ENCODE data around the gene LCOR. TPM values are rescaled to one million over a fixed set of nuclear protein-coding genes. Genes with fewer than 3 reads are reported as not detected.

Gene LCOR
- total and polyA plus RNA-seq, 2 experiments from 2014 or later = 26.1 to 48.7 TPM

GRCh38 chr10:96891840-96892239 is 59.7 kb downstream of the LCOR start:
- no peak for TF ChIP-seq EZH2 (IDR thresholded peaks at IDR 0.05; ENCODE audit: borderline replicate concordance)
- no peak for TF ChIP-seq CTCF (IDR thresholded peaks at IDR 0.05; ENCODE audit: poor library complexity)
- TF ChIP-seq EZH2phosphoT487 (IDR thresholded peaks at IDR 0.05; ENCODE audit: low read depth, severe bottlenecking, unreplicated experiment) = no peak
- Histone ChIP-seq H3K79me2 (peaks cover 95% of the 10 kb centered on the region), H3K4me3 (no peak overlapping the region), H2AFZ (no peak overlapping the region), H3K27me3 (no peaks in the 10 kb centered on the region), H3K4me1 (ENCODE audit: insufficient read depth) (peaks cover 9% of the 10 kb centered on the region), H3K36me3 (replicated peaks; ENCODE audit: insufficient read depth, low read depth) (no peaks in the 10 kb centered on the region), H3K4me2 (no peak overlapping the region), H3K27ac (no peak overlapping the region), H3K9me2 (replicated peaks; ENCODE audit: insufficient read depth) (no peaks in the 10 kb centered on the region), H3K9me3 (ENCODE audit: low read depth) (peaks cover 8% of the 10 kb centered on the region), H4K20me1 (ENCODE audit: insufficient read depth, poor library complexity, severe bottlenecking) (peaks cover 24% of the 10 kb centered on the region)
- 97% methylated on average over 4 of the region's 4 CpGs for WGBS (ENCODE audit: low lambda C conversion rate, missing lambda C conversion rate)
- DNase-seq (ENCODE audit: low spot score) = no peak

DNA sequence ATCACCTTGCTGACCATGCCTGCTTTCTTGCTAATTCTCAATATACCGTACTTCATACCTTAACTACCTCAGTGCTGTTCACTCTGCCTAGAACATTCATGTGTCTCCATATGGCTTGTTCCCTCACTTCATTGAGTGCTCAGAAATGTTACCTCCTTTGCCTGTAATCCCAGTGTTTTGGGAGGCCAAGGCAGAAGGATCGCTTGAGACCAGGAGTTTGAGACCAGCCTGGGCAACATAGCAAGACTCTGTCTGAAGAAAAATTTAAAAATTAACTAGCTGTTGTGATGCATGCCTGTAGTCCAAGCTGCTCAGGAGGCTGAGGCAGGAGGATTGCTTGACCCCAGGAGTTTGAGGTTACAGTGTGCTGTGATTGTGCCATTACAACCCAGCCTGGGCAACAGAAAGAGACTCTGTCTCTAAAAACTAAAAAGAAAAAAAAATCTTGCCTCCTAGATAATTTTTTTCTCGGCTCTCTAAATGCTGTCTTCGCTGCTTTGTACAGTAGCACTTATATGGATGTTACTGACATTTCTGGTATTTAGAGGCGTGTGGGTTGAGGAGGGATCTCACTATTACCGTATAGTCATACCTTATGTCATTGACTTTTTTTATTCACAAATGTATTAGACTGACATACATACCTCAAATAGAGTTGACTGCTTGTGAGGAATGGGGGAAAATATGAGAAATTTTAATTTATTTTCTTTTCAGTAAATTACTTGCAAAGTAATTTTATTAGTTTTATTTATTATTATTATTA is 63.7 kb downstream of the LCOR start:
- Histone ChIP-seq H3K36me3 (replicated peaks; ENCODE audit: insufficient read depth, low read depth) (no peaks in the 10 kb centered on the region), H3K27ac (no peak overlapping the region), H3K4me1 (ENCODE audit: insufficient read depth) (no peaks in the 10 kb centered on the region), H3K9me2 (replicated peaks; ENCODE audit: insufficient read depth) (no peaks in the 10 kb centered on the region), H3K27me3 (no peaks in the 10 kb centered on the region), H3K9me3 (ENCODE audit: low read depth) (peaks cover 8% of the 10 kb centered on the region), H3K79me2 (peaks cover 100% of the 10 kb centered on the region), H3K4me2 (no peak overlapping the region), H3K4me3 (no peak overlapping the region), H2AFZ (no peak overlapping the region), H4K20me1 (ENCODE audit: insufficient read depth, poor library complexity, severe bottlenecking) (peaks cover 47% of the 10 kb centered on the region)
- TF ChIP-seq EZH2 (IDR thresholded peaks at IDR 0.05; ENCODE audit: borderline replicate concordance) = no peak
- no peak for TF ChIP-seq CTCF (IDR thresholded peaks at IDR 0.05; ENCODE audit: poor library complexity)
- no peak for TF ChIP-seq EZH2phosphoT487 (IDR thresholded peaks at IDR 0.05; ENCODE audit: low read depth, severe bottlenecking, unreplicated experiment)
- WGBS (ENCODE audit: low lambda C conversion rate, missing lambda C conversion rate) = 96% methylated on average over 6 of the region's 6 CpGs
- no peak for DNase-seq (ENCODE audit: low spot score)

- Histone ChIP-seq H3K27me3 (no peaks in the 10 kb centered on the region), H3K36me3 (replicated peaks; ENCODE audit: insufficient read depth, low read depth) (no peaks in the 10 kb centered on the region), H2AFZ (no peak overlapping the region), H3K4me3 (no peak overlapping the region), H3K9me2 (replicated peaks; ENCODE audit: insufficient read depth) (no peaks in the 10 kb centered on the region), H3K79me2 (peaks cover 100% of the 10 kb centered on the region), H3K9me3 (ENCODE audit: low read depth) (peaks cover 5% of the 10 kb centered on the region), H4K20me1 (ENCODE audit: insufficient read depth, poor library complexity, severe bottlenecking) (peaks cover 53% of the 10 kb centered on the region), H3K4me1 (ENCODE audit: insufficient read depth) (no peaks in the 10 kb centered on the region), H3K4me2 (no peak overlapping the region), H3K27ac (no peak overlapping the region)
- TF ChIP-seq CTCF (IDR thresholded peaks at IDR 0.05; ENCODE audit: poor library complexity) (no peak), EZH2phosphoT487 (IDR thresholded peaks at IDR 0.05; ENCODE audit: low read depth, severe bottlenecking, unreplicated experiment) (no peak), EZH2 (IDR thresholded peaks at IDR 0.05; ENCODE audit: borderline replicate concordance) (no peak)
- 59% methylated on average over 1 of the region's 1 CpG for WGBS (ENCODE audit: low lambda C conversion rate, missing lambda C conversion rate)
- no peak for DNase-seq (ENCODE audit: low spot score)
These were observed 64.9 kb downstream of the LCOR start for GRCh38 chr10:96896884-96897589.
